ENCODE measurements around the gene KCNJ2.

- TF ChIP-seq JUNB (IDR thresholded peaks at IDR 0.05): no peak
- no peak for TF ChIP-seq POLR2A (IDR thresholded peaks at IDR 0.05; ENCODE audit: low read length)
- no peak for TF ChIP-seq PBX3 (IDR thresholded peaks at IDR 0.05)
- TF ChIP-seq CTCF (IDR thresholded peaks at IDR 0.05): no peak
- no peak for TF ChIP-seq EP300 (IDR thresholded peaks at IDR 0.05)
- no peak for TF ChIP-seq HOXB13 (CRISPR knock-in tag; IDR thresholded peaks at IDR 0.05; ENCODE audit: low read depth)
- no peak for TF ChIP-seq SMC3 (IDR thresholded peaks at IDR 0.05)
- no peak for TF ChIP-seq RAD21 (conservative IDR thresholded peaks at IDR 0.05 in 1 of 2, IDR thresholded peaks at IDR 0.05 in 1 of 2)
- no peak for TF ChIP-seq KDM1A (IDR thresholded peaks at IDR 0.05; ENCODE audit: low read depth)
- no peak for TF ChIP-seq NPAS2 (CRISPR knock-in tag; IDR thresholded peaks at IDR 0.05; ENCODE audit: borderline replicate concordance)
- no peak for TF ChIP-seq MAFK (IDR thresholded peaks at IDR 0.05; ENCODE audit: partially characterized antibody)
- no peak for TF ChIP-seq USF2 (IDR thresholded peaks at IDR 0.05)
- no peak for TF ChIP-seq CBX2 (IDR thresholded peaks at IDR 0.05; ENCODE audit: borderline replicate concordance, low read depth)
Observed at GRCh38 chr17:70172449-70172848, 3.1 kb downstream of the KCNJ2 start.

Measured in A549 (cell line).